Daoy (cell line): ENCODE results near the gene PIEZO2. TPM values are rescaled to one million over a fixed set of nuclear protein-coding genes. Genes with fewer than 3 reads are reported as not detected.

ENCODE experiments used
- DNase-seq: peaks from one replicate; pipeline ENCODE4 v3.0.0-alpha.2; 2015; ENCODE audit warnings: low read depth
- total RNA-seq: library from RNA; depleted of rRNA; stranded (reverse); fragments of >200 nt; shearing (Covaris generic); gene quantifications from 2 replicates; pipeline ENCODE4 v1.2.3, GENCODE V29; 2014

Gene PIEZO2
- total RNA-seq, 1 experiment from 2014 or later: 2.2 TPM

GRCh38 chr18:11113046-11113548, 36.3 kb downstream of the PIEZO2 start:
- no peak for DNase-seq

- DNase-seq: no peak
Observed at GRCh38 chr18:11112286-11112685, 37.1 kb downstream of the PIEZO2 start.

GRCh38 chr18:11110509-11110908, 38.9 kb downstream of the PIEZO2 start:
- no peak for DNase-seq

DNA sequence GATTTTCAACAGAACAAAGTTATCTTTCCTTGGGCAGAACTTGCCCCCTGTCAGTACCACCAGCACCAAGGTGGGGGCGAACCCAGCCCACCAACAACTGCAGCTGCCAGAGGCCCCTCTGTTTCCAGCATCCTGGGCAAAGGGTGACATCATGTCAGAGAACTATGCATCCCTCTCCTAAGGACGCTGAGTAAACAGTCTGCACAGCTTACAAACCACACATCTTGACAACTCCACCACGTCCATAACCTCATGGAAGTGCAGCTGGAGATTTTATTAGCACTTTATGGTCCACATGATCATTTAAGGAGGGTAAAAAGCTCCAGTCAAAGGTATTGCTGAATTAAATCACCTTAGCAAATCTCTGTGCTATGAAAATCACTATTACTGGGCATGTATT, 40.4 kb downstream of the PIEZO2 start:
- no peak for DNase-seq

GRCh38 chr18:11106894-11107293, 42.5 kb downstream of the PIEZO2 start:
- DNase-seq: no peak

DNA sequence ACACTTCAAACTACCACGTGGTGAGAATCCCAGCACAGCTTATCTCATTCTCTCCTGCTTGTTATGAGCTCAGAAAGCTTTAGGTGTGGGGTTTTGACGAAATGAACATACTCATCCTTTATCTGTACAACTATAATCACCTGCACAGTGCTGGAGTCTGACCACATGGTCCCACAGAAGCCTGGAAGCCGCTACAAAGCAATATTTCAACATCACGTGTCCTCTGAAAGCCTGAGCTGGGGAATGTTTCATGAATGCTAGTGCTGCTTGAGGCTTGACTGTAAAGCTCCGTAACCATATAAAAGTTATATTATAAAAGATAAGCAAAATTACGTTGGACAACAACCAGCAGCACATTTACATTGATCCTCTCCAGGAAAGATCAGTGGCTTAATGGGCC, 43.9 kb downstream of the PIEZO2 start:
- DNase-seq: no peak

DNA sequence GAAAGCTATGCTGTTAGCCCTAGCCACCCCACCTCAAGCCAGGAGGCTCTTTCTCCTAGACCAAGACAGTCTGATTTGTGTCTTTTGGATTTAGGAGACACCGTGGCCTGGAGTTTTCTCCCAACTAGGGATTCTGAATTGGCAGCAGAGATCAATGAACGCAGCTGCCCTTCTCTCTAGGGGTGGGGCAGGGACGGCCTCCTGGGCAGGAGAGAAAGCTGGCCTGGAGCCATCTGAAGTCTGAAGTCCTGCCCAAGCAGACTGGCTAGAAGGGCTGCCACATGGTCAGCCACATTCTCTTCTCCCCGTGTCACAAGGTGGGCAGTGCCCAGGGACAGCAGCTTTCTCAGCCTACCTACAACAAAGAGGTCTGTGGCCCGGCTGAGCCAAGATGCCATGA, 45.1 kb downstream of the PIEZO2 start:
- DNase-seq: no peak

GRCh38 chr18:11096839-11097750, 52.3 kb downstream of the PIEZO2 start:
- peak; percentile 22 for DNase-seq

DNA sequence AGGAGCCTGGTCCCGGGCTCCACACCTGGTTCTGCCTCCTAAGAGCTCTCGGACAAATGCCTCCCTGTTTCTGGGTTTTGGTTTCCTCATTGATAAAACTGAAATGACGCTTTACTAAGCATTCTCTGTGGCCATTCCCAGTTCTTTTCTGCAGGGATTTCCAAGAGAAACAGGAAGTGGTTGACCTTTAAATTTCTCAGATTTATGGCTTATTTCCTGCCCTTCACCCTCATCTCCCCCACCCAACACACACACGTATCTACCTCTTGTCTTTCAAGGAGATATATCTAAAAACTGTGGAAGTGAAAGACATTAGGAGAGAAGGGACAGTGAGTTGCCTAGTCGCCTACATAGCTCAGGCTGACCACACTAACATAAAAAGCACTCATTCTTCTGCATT, 53.0 kb downstream of the PIEZO2 start:
- peak; percentile 23 for DNase-seq

DNA sequence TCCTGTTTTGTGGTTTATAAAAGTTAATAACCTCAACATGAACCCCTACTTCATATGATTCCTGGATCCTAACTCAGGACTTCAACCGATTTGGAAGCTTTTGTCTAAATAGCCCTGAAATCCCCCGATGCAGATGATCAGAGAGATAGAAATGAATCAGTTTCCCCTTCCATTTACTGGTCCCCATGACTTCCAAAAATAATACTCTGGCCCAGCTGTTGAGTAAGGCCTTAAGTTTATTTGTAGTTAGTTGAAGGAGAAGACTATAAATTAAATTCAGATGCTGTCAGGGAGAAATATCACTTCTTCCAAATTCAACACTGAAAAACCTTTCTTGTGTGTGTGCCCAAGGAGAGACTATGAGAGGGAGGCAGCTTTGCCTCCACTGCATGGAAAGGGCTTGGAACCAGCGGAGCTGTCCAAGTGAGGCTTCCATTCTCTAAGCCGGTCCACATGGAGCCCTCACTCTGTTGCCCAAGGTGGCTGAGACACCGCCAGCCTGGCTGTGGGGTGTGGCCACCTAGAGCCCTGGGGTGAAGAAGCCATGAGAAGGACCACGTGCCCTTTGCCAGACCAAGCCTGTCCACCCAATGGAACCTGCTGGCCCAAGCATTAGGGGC, 53.6 kb downstream of the PIEZO2 start:
- DNase-seq: no peak

DNA sequence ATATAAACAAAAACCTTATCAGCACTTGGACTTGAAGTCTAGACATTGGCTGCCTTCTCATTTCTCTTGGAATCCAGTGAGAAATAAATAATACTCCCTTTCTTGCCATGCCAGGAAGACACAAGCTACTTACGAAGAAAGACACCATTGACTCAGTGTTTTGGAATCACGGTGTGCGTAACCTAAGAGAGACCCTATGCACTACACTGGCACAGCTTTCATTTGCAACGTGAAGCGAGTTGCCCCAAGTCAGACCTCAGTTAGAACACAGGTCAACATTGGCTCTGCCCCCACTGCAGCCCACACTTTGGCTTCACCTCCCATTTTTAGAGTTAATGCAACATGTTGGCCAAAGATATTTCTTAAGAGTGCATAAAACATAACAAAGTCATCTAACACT, 54.2 kb downstream of the PIEZO2 start:
- DNase-seq: no peak

DNA sequence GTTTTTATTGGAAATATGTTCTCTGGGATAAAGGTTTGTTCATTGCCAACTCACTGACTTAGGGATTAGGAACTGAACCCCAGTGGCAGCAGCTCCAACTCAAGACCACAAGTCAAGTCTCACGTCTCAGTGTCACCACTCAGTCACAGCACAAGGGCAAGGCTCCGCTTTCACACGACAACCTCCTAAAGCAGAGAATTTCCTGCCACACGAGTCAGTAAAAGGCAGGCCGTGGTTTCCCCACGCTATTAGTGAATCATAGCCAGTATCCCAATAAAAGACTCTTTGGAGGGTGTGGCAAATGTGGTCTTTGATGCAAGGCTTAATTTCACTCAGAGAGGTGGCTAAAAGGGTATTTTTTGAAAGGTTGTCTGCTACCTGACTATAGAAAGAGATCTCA, 57.6 kb downstream of the PIEZO2 start:
- no peak for DNase-seq

DNA sequence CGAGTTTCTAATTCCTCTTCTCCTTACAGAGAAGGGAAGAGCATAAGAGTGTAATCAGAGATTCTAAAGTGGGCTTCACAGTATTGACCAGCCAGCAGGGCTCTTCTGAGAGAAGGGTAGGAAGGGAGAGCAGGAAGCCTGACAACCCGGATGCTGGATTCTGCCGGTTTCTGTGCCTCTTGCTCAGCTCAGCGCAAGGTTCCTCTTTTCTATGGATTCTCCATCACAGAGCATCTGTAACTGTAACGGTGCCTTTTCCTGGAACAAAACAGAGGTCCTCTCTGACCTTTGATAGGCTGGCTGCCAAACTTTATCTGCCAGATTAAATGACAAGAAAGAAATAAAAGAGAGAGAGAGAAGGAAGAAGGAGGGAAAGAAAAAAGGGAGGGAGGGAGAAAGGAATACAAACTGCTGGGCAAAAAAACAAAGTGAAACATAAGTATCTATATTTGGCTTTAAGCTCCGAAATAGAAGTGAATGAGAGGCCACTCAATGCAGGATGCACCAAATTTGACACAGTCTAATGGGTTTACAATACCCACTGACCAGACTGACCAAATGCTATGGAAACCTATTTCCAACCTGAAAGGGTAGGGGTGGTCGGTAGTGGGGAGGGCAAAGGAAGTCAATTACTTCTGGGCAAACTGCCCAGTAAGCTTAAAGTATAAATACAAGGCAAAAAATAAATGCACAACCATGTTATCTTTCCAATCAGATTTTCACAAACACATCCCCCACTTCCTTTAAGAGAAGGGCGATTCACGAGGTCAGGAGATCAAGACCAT, 59.2 kb downstream of the PIEZO2 start:
- no peak for DNase-seq

- DNase-seq: no peak
Observed at GRCh38 chr18:11081009-11081532, 68.3 kb downstream of the PIEZO2 start.

DNA sequence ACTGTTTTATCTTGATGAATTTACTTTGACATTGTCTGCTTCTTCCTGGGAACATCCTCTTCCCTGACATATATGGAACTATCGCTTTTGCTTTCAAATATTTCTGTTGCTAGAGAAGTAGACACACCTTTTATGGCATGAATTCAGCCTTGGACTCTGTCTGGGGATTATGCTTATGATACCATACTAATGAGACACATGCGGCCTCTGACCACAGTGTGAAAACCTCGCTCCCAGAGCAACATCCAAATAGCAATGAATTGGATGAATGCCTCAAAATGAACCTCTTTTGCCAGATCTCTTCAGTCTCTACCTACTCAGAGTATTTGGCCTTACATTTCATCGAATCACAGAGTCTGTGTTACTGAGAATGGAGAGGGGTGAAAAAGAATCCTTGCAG, 70.9 kb downstream of the PIEZO2 start:
- no peak for DNase-seq

DNA sequence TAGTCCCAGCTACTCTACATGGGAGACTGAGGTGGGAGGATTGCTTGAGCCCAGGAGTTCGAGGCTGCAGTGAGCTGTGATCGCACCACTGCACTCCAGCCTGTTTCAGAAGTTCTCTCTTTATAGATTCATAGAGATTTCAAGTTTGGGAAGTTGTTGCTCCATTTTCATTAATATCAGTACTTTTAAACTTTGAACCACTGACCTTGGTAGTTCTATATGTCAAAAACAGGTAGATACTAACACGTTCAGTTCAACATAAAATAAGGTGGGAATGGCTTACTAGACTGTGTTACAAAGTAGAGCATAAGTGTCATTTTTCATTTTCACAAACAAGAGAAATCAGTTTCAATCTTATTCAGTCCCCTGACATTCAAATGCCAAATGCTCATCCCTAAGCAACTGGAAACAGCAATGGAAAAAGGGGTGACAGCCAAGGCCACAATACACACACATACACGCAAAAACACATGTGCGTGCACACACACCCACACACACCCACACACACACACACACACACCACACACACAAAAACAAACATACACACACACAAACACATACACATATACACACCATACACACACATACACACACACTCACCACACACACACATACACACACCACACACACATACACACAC, 71.7 kb downstream of the PIEZO2 start:
- DNase-seq: no peak

- no peak for DNase-seq
Observed at GRCh38 chr18:11074889-11075288, 74.5 kb downstream of the PIEZO2 start.

DNA sequence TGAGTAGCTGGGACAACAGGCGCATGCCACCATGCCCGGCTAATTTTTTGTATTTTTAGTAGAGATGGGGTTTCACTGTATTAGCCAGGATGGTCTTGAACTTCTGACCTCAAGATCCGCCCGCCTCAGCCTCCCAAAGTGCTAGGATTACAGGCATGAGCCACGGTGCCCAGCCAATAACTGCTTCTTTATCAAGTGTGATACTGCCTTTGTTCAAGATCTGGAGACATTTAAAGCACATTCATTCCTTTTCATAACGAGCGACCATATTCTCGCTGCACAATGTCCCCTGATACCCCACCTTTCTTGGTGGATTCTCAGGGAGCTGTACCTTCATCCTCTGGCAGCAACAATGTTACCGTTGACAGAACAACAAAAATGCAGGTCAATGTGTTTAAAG, 75.4 kb downstream of the PIEZO2 start:
- DNase-seq: no peak

DNA sequence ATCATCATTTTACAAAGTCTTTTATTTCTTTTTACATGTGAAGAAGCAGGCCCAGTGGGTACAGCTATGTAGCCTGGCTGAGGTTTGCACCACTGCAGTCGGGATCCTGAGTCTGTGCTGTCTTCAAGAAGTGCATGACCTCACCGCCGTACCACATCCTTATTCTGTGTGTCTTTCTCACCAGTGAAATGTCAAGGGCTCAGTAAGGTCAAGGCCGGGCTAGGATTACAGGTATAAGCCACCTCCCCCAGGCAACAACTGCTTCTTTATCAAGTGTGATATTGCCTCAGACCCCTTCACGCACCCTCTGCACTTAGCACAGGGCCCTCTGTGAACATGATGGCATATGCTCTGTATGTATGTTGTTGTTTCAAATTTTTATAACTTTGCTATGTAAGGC, 76.7 kb downstream of the PIEZO2 start:
- no peak for DNase-seq

DNA sequence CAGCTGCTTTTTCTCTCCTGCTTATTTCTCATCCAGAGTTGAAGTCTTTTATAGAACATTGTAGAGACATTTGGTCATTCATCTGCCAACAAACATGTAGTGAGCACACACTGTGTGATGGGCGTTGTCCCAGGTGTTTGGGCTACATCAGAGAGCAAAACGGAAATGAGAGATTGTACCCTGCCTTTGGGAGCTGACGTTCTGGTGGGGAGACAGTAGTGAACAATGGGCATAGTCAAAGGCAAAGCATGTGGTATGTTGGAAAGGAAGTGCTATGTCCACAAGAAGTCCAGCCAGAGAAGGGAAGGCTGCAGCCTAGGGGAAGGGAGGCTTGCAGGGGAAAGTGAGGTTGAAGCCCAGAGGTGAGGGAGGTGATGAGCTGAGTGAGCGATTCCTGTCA, 78.1 kb downstream of the PIEZO2 start:
- no peak for DNase-seq

DNA sequence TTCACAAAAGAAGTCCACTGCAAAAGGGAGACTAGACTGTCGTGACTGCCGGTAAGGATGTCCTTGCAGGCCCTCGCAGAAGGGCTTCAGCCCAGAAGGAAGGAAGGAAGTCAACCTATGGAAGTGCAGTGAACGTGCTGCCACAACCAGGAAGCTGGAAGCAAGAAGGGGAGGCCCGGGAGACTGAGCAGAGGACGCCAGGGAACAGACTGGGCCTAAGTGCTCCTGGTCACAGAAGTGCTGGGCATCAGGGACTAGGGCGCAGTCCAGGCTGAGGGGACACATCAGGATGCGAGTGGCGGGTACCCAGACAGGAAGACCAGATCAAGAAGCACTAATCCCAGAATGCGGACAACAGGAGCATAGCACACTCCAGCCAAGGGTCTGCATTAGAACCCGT, 78.8 kb downstream of the PIEZO2 start:
- DNase-seq: no peak

- DNase-seq: no peak
Observed at GRCh38 chr18:11066038-11066437, 83.3 kb downstream of the PIEZO2 start.
